Measurements from ENCODE around the gene FNDC8. TPM values are rescaled to one million over a fixed set of nuclear protein-coding genes. Genes with fewer than 3 reads are reported as not detected.
A peak's percentile ranks its signal among the peaks of the same experiment; 100 is the strongest.

The FNDC8 gene
- total and polyA plus RNA-seq, 2 experiments from 2014 or later = not detected

DNA sequence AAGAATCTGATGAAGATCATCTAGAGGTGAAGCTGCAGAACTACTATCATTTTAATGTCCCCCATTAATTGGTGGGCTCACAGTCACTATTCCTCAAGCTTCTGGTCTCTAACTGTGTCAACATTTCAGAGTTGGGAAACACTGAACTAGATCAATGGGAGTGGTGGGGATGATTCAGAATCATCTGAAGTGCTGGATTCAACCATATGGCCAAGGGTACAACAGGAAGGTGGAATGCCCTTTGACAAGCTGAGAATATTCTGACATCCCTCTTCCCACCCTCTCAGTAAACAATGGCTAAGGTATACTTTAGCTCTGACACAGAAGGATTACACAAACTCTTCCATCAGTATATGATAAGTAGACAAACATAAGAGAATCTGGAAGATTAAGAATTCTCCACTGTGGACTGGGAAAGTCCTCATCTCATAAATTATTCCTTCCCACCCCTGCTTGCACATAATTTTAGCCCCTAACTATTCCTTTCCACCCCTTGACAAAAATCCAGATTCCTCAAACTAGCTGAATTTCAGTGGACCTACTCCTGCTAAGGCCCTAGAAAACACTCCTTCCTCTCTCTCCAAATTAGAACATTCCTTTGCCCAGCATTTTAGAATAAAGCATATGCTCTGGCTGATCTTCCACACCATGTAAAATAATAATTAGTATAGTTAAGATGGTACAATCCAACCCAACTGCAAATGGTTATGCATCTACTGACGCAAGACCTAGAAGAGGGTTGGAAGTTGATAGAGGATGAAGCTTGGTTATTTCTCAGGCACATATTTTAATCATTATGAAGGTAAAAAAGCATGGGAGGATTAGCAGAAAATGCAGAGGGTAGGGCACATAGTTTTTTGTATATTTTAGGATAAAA is 41.6 kb upstream of the FNDC8 start:
- Histone ChIP-seq H3K4me1 (ENCODE audit: low read depth) (peaks cover 6% of the 10 kb centered on the region), H3K9me3 (ENCODE audit: low read depth) (no peaks in the 10 kb centered on the region), H3K27me3 (no peaks in the 10 kb centered on the region), H3K27ac (no peak overlapping the region), H3K4me3 (no peak overlapping the region), H3K36me3 (no peaks in the 10 kb centered on the region)
- no peak for DNase-seq (ENCODE audit: low read depth in 1 of 2, low spot score in 1 of 2)
- TF ChIP-seq, protein P1, sequence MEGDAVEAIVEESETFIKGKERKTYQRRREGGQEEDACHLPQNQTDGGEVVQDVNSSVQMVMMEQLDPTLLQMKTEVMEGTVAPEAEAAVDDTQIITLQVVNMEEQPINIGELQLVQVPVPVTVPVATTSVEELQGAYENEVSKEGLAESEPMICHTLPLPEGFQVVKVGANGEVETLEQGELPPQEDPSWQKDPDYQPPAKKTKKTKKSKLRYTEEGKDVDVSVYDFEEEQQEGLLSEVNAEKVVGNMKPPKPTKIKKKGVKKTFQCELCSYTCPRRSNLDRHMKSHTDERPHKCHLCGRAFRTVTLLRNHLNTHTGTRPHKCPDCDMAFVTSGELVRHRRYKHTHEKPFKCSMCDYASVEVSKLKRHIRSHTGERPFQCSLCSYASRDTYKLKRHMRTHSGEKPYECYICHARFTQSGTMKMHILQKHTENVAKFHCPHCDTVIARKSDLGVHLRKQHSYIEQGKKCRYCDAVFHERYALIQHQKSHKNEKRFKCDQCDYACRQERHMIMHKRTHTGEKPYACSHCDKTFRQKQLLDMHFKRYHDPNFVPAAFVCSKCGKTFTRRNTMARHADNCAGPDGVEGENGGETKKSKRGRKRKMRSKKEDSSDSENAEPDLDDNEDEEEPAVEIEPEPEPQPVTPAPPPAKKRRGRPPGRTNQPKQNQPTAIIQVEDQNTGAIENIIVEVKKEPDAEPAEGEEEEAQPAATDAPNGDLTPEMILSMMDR (IDR thresholded peaks at IDR 0.05; ENCODE audit: low read depth, low read length) = no peak

DNA sequence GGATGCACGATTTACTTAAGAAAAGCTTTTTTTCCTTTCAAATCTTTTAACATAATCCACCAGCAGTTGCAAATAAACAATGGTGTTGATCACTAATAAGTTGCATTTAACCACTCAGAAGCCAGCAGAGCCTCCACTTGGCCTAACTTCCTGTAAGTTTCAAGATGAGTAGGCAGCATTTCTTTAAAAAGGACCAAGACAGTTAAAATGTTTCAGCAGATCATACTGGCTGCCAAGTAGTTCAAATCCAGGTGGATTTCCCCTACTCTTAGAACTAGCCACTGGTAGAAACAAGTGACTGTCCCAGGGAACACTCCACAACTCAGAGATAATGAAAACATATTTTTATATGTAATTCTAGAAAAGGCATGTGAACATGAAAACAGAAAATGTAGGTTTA is 40.9 kb upstream of the FNDC8 start:
- Histone ChIP-seq H3K9me3 (ENCODE audit: low read depth) (no peaks in the 10 kb centered on the region), H3K36me3 (no peaks in the 10 kb centered on the region), H3K27ac (no peak overlapping the region), H3K4me3 (no peak overlapping the region), H3K27me3 (no peaks in the 10 kb centered on the region), H3K4me1 (ENCODE audit: low read depth) (peaks cover 6% of the 10 kb centered on the region)
- TF ChIP-seq, protein P1 (IDR thresholded peaks at IDR 0.05; ENCODE audit: low read depth, low read length) = no peak
- no peak for DNase-seq (ENCODE audit: low read depth in 1 of 2, low spot score in 1 of 2)

DNA sequence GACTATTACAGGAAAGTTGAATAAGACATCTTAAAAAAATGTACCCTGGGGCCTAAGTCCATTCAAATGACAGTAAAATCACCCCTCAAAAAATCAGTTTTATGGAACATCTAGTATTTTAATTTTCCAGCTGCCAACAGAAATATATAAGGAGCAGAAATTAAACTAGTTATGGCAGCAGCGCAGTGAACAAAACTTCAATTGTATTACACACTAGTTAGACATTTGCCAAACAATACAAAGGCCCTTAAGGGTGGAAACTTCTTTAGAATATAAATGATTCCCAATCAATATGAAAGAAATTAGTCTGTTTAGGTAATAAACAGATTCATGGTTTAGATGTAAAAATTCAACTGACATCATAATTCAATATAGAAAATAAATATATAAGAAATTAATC is 39.8 kb upstream of the FNDC8 start:
- Histone ChIP-seq H3K4me1 (ENCODE audit: low read depth) (peaks cover 6% of the 10 kb centered on the region), H3K9me3 (ENCODE audit: low read depth) (no peaks in the 10 kb centered on the region)
- TF ChIP-seq, protein P1 (IDR thresholded peaks at IDR 0.05; ENCODE audit: low read depth, low read length) = no peak

DNA sequence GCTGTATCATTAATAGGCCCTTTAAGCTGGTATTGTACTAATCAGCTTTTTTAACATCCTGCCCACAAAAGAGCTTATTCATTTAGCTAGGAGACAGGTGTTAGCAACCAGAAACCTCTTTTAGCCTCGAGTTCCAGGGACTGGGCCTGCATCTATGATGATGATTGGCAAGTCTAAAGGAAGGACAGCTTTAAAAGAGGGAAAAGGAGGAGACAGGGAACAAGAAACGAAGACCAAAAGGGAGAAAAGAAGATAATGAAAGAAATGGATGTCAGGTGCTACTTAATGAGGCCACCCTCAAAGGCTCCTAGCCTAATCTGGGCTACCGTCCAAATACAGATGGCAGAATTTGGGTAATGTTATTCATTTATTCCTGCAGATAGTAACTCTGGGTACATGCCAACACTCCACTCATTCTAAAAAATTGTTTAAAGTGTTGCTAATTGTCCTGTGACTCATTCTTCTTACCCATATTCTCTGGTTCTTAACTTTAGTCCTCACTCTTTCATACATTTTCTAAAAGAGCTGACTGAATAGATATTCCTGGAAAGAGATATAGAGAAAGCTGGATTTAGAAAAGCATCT is 39.2 kb upstream of the FNDC8 start:
- peaks cover 4% of the 10 kb centered on the region for H3K4me1 ChIP-seq (ENCODE audit: low read depth)
- no peak overlapping the region for H3K4me3 ChIP-seq
- TF ChIP-seq, protein P1 (IDR thresholded peaks at IDR 0.05; ENCODE audit: low read depth, low read length) = no peak
- no peaks in the 10 kb centered on the region for H3K9me3 ChIP-seq (ENCODE audit: low read depth)
- peak in 1 of 2 donors; percentile 74 for DNase-seq (ENCODE audit: low read depth in 1 of 2, low spot score in 1 of 2)
- no peaks in the 10 kb centered on the region for H3K36me3 ChIP-seq
- no peaks in the 10 kb centered on the region for H3K27me3 ChIP-seq
- no peak overlapping the region for H3K27ac ChIP-seq

More for the DNA sequence above, 39.8 kb upstream of the FNDC8 start:
- Histone ChIP-seq H3K36me3 (no peaks in the 10 kb centered on the region), H3K4me3 (no peak overlapping the region), H3K27me3 (no peaks in the 10 kb centered on the region), H3K27ac (no peak overlapping the region)
- no peak for DNase-seq (ENCODE audit: low read depth in 1 of 2, low spot score in 1 of 2)

DNA sequence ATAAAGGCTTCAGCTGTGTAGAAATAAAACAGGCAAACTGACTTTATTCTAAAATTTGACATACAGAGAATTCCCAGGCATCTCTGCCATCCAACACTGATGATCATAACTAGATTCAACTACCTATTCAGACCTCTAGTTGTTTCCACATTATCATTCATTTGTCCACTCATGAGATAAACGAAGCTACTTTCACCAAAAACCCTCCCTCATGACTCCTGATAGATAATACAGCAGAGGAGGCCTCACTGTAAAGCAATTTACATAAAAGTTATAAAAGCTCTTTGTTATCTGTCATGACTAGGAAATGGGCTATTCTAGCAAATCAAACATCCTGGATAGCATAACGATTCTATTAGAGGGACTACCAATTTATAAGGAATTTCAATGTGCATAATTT is 38.3 kb upstream of the FNDC8 start:
- H3K9me3 ChIP-seq (ENCODE audit: low read depth) = no peaks in the 10 kb centered on the region
- H3K36me3 ChIP-seq = no peaks in the 10 kb centered on the region
- DNase-seq (ENCODE audit: low read depth in 1 of 2, low spot score in 1 of 2) = no peak
- H3K4me3 ChIP-seq = no peak overlapping the region
- peaks cover 8% of the 10 kb centered on the region for H3K4me1 ChIP-seq (ENCODE audit: low read depth)
- TF ChIP-seq, protein P1 (IDR thresholded peaks at IDR 0.05; ENCODE audit: low read depth, low read length) = no peak
- no peak overlapping the region for H3K27ac ChIP-seq
- no peaks in the 10 kb centered on the region for H3K27me3 ChIP-seq
